Lower leg skin (tissue), 3 donors: ENCODE measurements around the gene TBC1D2.

Experiments
- POLR2A ChIP-seq, 2 donors: fragments of 450-650 bp; IDR thresholded peaks; one replicate each; pipeline ENCODE4 v1.6.1; 2016 to 2017; ENCODE audit warnings: antibody characterized with exemption in 2 of 2, mild to moderate bottlenecking in 1 of 2, moderate library complexity in 1 of 2
- TF ChIP-seq, protein P1 (sequence below), 3 donors: fragments of 450-650 bp; IDR thresholded peaks; one replicate each; pipeline ENCODE4 v1.5.1; 2016; ENCODE audit warnings: antibody characterized with exemption in 3 of 3, mild to moderate bottlenecking in 3 of 3, moderate library complexity in 2 of 3

DNA sequence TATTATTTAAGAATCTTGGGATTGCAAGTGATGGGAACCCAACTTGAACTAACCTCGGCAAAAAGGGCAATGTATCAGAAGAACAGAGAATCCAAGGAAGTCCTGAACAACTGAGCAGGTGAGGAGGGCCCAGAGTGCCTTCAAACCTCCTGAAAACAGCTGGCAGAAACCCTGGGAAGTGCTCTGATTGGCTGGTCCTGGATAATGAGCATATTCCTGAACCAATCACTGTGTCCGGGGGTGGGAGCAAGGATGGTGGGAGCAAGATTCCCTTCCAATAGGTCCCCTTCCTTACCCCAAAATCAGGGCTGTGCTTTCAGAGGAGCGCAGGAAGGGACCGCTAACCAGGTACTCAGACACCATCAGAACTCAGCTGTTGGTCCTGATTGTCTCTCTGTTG is 31.9 kb upstream of the TBC1D2 start:
- TF ChIP-seq, protein P1, sequence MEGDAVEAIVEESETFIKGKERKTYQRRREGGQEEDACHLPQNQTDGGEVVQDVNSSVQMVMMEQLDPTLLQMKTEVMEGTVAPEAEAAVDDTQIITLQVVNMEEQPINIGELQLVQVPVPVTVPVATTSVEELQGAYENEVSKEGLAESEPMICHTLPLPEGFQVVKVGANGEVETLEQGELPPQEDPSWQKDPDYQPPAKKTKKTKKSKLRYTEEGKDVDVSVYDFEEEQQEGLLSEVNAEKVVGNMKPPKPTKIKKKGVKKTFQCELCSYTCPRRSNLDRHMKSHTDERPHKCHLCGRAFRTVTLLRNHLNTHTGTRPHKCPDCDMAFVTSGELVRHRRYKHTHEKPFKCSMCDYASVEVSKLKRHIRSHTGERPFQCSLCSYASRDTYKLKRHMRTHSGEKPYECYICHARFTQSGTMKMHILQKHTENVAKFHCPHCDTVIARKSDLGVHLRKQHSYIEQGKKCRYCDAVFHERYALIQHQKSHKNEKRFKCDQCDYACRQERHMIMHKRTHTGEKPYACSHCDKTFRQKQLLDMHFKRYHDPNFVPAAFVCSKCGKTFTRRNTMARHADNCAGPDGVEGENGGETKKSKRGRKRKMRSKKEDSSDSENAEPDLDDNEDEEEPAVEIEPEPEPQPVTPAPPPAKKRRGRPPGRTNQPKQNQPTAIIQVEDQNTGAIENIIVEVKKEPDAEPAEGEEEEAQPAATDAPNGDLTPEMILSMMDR (IDR thresholded peaks at IDR 0.05), result no peak
- no peak for TF ChIP-seq POLR2A (IDR thresholded peaks at IDR 0.05)
